Measurements from ENCODE around the gene SMIM41.

Gene SMIM41

DNA sequence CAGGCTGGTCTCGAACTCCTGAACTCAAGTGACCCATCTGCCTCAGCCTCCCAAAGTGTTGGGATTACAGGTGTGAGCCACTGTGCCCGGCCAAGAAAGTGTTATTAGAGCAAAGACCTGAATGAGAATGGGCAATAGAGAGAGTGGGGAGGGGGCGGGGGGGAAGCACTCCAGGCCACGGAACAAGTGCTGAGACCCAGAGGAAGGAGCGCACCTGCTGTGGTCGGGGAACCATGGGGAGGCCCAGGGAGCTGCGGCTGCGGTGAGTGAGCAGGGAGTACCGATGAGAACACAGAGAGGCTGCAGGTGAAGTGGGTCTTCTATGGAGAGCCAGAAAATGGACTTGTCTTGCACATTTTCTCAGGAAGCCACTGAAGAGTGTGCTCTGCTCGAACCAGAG, 10.8 kb downstream of the SMIM41 start:
- no peak for TF ChIP-seq EZH2phosphoT487 (IDR thresholded peaks at IDR 0.05; ENCODE audit: borderline replicate concordance, low read length)
- TF ChIP-seq, protein P1, sequence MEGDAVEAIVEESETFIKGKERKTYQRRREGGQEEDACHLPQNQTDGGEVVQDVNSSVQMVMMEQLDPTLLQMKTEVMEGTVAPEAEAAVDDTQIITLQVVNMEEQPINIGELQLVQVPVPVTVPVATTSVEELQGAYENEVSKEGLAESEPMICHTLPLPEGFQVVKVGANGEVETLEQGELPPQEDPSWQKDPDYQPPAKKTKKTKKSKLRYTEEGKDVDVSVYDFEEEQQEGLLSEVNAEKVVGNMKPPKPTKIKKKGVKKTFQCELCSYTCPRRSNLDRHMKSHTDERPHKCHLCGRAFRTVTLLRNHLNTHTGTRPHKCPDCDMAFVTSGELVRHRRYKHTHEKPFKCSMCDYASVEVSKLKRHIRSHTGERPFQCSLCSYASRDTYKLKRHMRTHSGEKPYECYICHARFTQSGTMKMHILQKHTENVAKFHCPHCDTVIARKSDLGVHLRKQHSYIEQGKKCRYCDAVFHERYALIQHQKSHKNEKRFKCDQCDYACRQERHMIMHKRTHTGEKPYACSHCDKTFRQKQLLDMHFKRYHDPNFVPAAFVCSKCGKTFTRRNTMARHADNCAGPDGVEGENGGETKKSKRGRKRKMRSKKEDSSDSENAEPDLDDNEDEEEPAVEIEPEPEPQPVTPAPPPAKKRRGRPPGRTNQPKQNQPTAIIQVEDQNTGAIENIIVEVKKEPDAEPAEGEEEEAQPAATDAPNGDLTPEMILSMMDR (IDR thresholded peaks at IDR 0.05; ENCODE audit: low read depth, low read length, poor library complexity, severe bottlenecking), result no peak
- H3K4me3 ChIP-seq (ENCODE audit: low read length), result no peak overlapping the region
- H3K27me3 ChIP-seq (ENCODE audit: control insufficient read depth, low read length), result peaks cover 24% of the 10 kb centered on the region
- H3K27ac ChIP-seq (ENCODE audit: low read depth, low read length), result no peak overlapping the region
- no peaks in the 10 kb centered on the region for H3K9me3 ChIP-seq (ENCODE audit: control insufficient read depth, insufficient read depth, low read length)
- H3K4me1 ChIP-seq (ENCODE audit: control insufficient read depth, low read length), result peaks cover 25% of the 10 kb centered on the region
- no peaks in the 10 kb centered on the region for H3K9me2 ChIP-seq (replicated peaks; ENCODE audit: control insufficient read depth, low read length)
- H3K4me2 ChIP-seq (ENCODE audit: low read length), result no peak overlapping the region
- no peaks in the 10 kb centered on the region for H3F3A ChIP-seq (ENCODE audit: control insufficient read depth, insufficient read depth)
- H3K36me3 ChIP-seq (ENCODE audit: control insufficient read depth, low read length), result no peaks in the 10 kb centered on the region
- H4K20me1 ChIP-seq (ENCODE audit: control insufficient read depth, insufficient read depth, low read depth, low read length), result no peaks in the 10 kb centered on the region; the same call in 1 of the 2 replicates
- H3K79me2 ChIP-seq (ENCODE audit: control insufficient read depth, low read length), result no peaks in the 10 kb centered on the region

DNA sequence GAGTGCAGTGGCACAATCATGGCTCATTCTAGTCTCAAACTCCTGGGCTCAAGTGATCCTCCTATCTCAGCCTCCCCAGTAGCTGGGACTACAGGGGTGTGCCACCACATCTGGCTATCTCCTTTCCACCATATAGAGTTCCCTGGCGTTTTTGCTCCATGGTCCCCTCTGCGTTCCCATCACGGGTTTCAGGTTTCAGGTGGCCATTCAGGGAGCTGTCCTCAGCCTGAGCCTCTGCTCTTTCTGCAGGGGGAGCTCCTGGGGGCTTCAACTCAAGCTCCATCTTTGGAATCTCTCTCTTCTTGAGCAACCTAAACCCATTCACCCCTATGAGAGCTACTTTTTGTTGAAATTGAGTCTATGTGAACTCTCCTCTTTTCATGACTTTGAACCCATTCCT, 11.6 kb downstream of the SMIM41 start:
- Histone ChIP-seq H3F3A (ENCODE audit: control insufficient read depth, insufficient read depth) (no peaks in the 10 kb centered on the region), H3K4me2 (ENCODE audit: low read length) (no peak overlapping the region), H3K27me3 (ENCODE audit: control insufficient read depth, low read length) (peaks cover 24% of the 10 kb centered on the region), H3K4me3 (ENCODE audit: low read length) (no peak overlapping the region), H3K9me3 (ENCODE audit: control insufficient read depth, insufficient read depth, low read length) (no peaks in the 10 kb centered on the region), H3K4me1 (ENCODE audit: control insufficient read depth, low read length) (peaks cover 25% of the 10 kb centered on the region), H4K20me1 (ENCODE audit: control insufficient read depth, insufficient read depth, low read depth, low read length) (no peaks in the 10 kb centered on the region; the same call in 1 of the 2 replicates), H3K9me2 (replicated peaks; ENCODE audit: control insufficient read depth, low read length) (no peaks in the 10 kb centered on the region), H3K79me2 (ENCODE audit: control insufficient read depth, low read length) (no peaks in the 10 kb centered on the region), H3K36me3 (ENCODE audit: control insufficient read depth, low read length) (no peaks in the 10 kb centered on the region), H3K27ac (ENCODE audit: low read depth, low read length) (no peak overlapping the region)
- no peak for TF ChIP-seq EZH2phosphoT487 (IDR thresholded peaks at IDR 0.05; ENCODE audit: borderline replicate concordance, low read length)
- TF ChIP-seq, protein P1 (IDR thresholded peaks at IDR 0.05; ENCODE audit: low read depth, low read length, poor library complexity, severe bottlenecking), result no peak

DNA sequence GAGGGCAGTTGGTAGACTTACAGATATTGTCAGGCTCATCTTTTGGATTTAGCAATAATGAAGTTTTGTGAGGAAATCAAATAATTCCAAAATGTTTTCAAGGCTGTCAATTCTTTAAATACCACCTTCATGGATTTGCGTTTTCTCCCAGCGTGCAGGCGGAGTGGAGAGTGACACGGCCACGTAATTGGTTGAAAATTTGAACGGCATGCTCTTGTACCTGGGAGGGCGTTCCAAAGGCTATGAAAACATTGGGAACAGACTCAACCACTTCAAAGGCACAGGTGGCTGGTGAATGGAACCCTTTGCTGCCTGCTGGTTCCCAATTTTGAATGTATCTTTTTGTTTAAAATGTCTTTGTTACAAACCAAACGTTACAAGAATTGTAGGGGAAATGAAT, 12.4 kb downstream of the SMIM41 start:
- Histone ChIP-seq H3K9me2 (replicated peaks; ENCODE audit: control insufficient read depth, low read length) (no peaks in the 10 kb centered on the region), H3K9me3 (ENCODE audit: control insufficient read depth, insufficient read depth, low read length) (no peaks in the 10 kb centered on the region), H3K4me1 (ENCODE audit: control insufficient read depth, low read length) (peaks cover 25% of the 10 kb centered on the region), H3K4me3 (ENCODE audit: low read length) (no peak overlapping the region), H3K27ac (ENCODE audit: low read depth, low read length) (no peak overlapping the region), H3K79me2 (ENCODE audit: control insufficient read depth, low read length) (no peaks in the 10 kb centered on the region), H3K27me3 (ENCODE audit: control insufficient read depth, low read length) (peaks cover 24% of the 10 kb centered on the region), H3F3A (ENCODE audit: control insufficient read depth, insufficient read depth) (no peaks in the 10 kb centered on the region), H3K36me3 (ENCODE audit: control insufficient read depth, low read length) (no peaks in the 10 kb centered on the region), H4K20me1 (ENCODE audit: control insufficient read depth, insufficient read depth, low read depth, low read length) (no peaks in the 10 kb centered on the region; the same call in 1 of the 2 replicates), H3K4me2 (ENCODE audit: low read length) (no peak overlapping the region)
- TF ChIP-seq, protein P1 (IDR thresholded peaks at IDR 0.05; ENCODE audit: low read depth, low read length, poor library complexity, severe bottlenecking), result no peak
- no peak for TF ChIP-seq EZH2phosphoT487 (IDR thresholded peaks at IDR 0.05; ENCODE audit: borderline replicate concordance, low read length)

Measured in DOHH2 (cell line).